ENCODE measurements around the gene KLHL29. TPM values are rescaled to one million over a fixed set of nuclear protein-coding genes. Genes with fewer than 3 reads are reported as not detected.

KLHL29 gene
- total RNA-seq, 2 donors from 2014 or later: 1.0 to 2.4 TPM

- peaks cover 4% of the 10 kb centered on the region for H3K4me1 Mint-ChIP-seq
- Histone ChIP-seq H3K27me3 (ENCODE audit: control insufficient read depth, insufficient read depth, low read length, poor library complexity, severe bottlenecking) (no peaks in the 10 kb centered on the region), H3K4me3 (ENCODE audit: low read length) (no peak overlapping the region), H3K4me1 (ENCODE audit: control insufficient read depth, insufficient read depth, low read length) (no peaks in the 10 kb centered on the region), H3K27ac (ENCODE audit: low read depth, low read length) (no peak overlapping the region), H3K9ac (ENCODE audit: extremely low read depth, low read length, poor library complexity, severe bottlenecking) (no peak overlapping the region), H3K36me3 (ENCODE audit: control insufficient read depth, insufficient read depth, low read length) (no peaks in the 10 kb centered on the region), H3K9me3 (ENCODE audit: control insufficient read depth, low read length) (no peaks in the 10 kb centered on the region)
- 91 to 92% methylated on average over 1 to 8 of the region's 8 CpGs for WGBS, 2 experiments (ENCODE audit: insufficient coverage in 1 of 2, insufficient read length in 1 of 2)
- no peak for TF ChIP-seq CTCF (conservative IDR thresholded peaks at IDR 0.05)
- H3K27me3 Mint-ChIP-seq (ENCODE audit: insufficient read depth): no peaks in the 10 kb centered on the region
- no peak for DNase-seq
- H3K4me3 Mint-ChIP-seq: no peak overlapping the region
- H3K36me3 Mint-ChIP-seq (ENCODE audit: low read depth): no peaks in the 10 kb centered on the region
- no peak overlapping the region for H3K27ac Mint-ChIP-seq
- H3K9me3 Mint-ChIP-seq: no peaks in the 10 kb centered on the region
These were observed 28.7 kb downstream of the KLHL29 start for GRCh38 chr2:23413641-23414040.

- peaks cover 4% of the 10 kb centered on the region for H3K4me1 Mint-ChIP-seq
- no peaks in the 10 kb centered on the region for H3K9me3 Mint-ChIP-seq
- no peak overlapping the region for H3K27ac Mint-ChIP-seq
- no peak for DNase-seq
- H3K9ac ChIP-seq (ENCODE audit: extremely low read depth, low read length, poor library complexity, severe bottlenecking): no peak overlapping the region
- no peaks in the 10 kb centered on the region for H3K36me3 ChIP-seq (ENCODE audit: control insufficient read depth, insufficient read depth, low read length)
- H3K4me3 Mint-ChIP-seq: no peak overlapping the region
- H3K27me3 ChIP-seq (ENCODE audit: control insufficient read depth, insufficient read depth, low read length, poor library complexity, severe bottlenecking): no peaks in the 10 kb centered on the region
- 91 to 100% methylated on average over 3 to 8 of the region's 8 CpGs for WGBS, 2 experiments (ENCODE audit: insufficient coverage in 1 of 2, insufficient read length in 1 of 2)
- no peak overlapping the region for H3K4me3 ChIP-seq (ENCODE audit: low read length)
- H3K27me3 Mint-ChIP-seq (ENCODE audit: insufficient read depth): no peaks in the 10 kb centered on the region
- no peak overlapping the region for H3K27ac ChIP-seq (ENCODE audit: low read depth, low read length)
- H3K36me3 Mint-ChIP-seq (ENCODE audit: low read depth): no peaks in the 10 kb centered on the region
- H3K9me3 ChIP-seq (ENCODE audit: control insufficient read depth, low read length): no peaks in the 10 kb centered on the region
- TF ChIP-seq CTCF (conservative IDR thresholded peaks at IDR 0.05): no peak
- H3K4me1 ChIP-seq (ENCODE audit: control insufficient read depth, insufficient read depth, low read length): no peaks in the 10 kb centered on the region
These were observed 29.1 kb downstream of the KLHL29 start for GRCh38 chr2:23414106-23414505.

GRCh38 chr2:23414871-23415270, 29.9 kb downstream of the KLHL29 start:
- Mint-ChIP-seq H3K36me3 (ENCODE audit: low read depth) (no peaks in the 10 kb centered on the region), H3K27ac (no peak overlapping the region)
- no peaks in the 10 kb centered on the region for H3K27me3 ChIP-seq (ENCODE audit: control insufficient read depth, insufficient read depth, low read length, poor library complexity, severe bottlenecking)

More at GRCh38 chr2:23414871-23415270, 29.9 kb downstream of the KLHL29 start:
- Histone ChIP-seq H3K36me3 (ENCODE audit: control insufficient read depth, insufficient read depth, low read length) (no peaks in the 10 kb centered on the region), H3K9ac (ENCODE audit: extremely low read depth, low read length, poor library complexity, severe bottlenecking) (no peak overlapping the region), H3K4me3 (ENCODE audit: low read length) (no peak overlapping the region), H3K4me1 (ENCODE audit: control insufficient read depth, insufficient read depth, low read length) (no peaks in the 10 kb centered on the region), H3K27ac (ENCODE audit: low read depth, low read length) (no peak overlapping the region), H3K9me3 (ENCODE audit: control insufficient read depth, low read length) (no peaks in the 10 kb centered on the region)
- Mint-ChIP-seq H3K4me1 (peaks cover 4% of the 10 kb centered on the region), H3K27me3 (ENCODE audit: insufficient read depth) (no peaks in the 10 kb centered on the region), H3K9me3 (no peaks in the 10 kb centered on the region), H3K4me3 (no peak overlapping the region)
- TF ChIP-seq CTCF (conservative IDR thresholded peaks at IDR 0.05): peak; percentile 77
- peak; percentile 79 for DNase-seq
- 59 to 90% methylated on average over 3 to 4 of the region's 4 CpGs for WGBS, 2 experiments (ENCODE audit: insufficient coverage in 1 of 2, insufficient read length in 1 of 2)

Measured in endodermal cell (in vitro differentiated cells).